ENCODE results near the gene SGSM1. TPM values are rescaled to one million over a fixed set of nuclear protein-coding genes. Genes with fewer than 3 reads are reported as not detected.

Gene SGSM1
- total and polyA plus RNA-seq, 2 experiments from 2014 or later: 0.39 TPM; not detected in 1

DNA sequence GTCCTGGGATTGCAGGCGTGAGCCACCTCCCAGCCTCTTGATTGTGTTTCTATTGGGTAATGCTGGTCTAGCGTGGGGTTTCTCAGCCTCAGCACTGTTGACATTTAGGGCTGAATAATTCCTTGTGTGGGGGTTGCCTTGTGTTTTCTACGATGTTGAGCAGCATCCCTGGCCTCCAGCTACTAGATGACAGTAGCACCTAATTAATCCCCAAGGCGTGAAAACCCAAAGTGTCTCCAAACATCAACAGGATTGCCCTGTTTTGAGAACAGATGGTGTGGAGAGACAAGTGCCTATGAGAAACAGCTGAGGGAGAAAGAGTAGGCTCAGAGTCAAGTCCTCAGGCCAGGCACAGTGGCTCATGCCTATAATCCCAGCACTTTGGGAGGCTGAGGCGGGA lies 67.2 kb downstream of the SGSM1 start:
- H3K4me3 ChIP-seq: no peak overlapping the region
- H3K27me3 ChIP-seq: no peaks in the 10 kb centered on the region
- H3K36me3 ChIP-seq: no peaks in the 10 kb centered on the region
- H3K27ac ChIP-seq: no peak overlapping the region
- DNase-seq (ENCODE audit: low read depth in 1 of 2, low spot score in 1 of 2): no peak
- H3K4me1 ChIP-seq (ENCODE audit: low read depth): no peaks in the 10 kb centered on the region
- TF ChIP-seq, protein P1, sequence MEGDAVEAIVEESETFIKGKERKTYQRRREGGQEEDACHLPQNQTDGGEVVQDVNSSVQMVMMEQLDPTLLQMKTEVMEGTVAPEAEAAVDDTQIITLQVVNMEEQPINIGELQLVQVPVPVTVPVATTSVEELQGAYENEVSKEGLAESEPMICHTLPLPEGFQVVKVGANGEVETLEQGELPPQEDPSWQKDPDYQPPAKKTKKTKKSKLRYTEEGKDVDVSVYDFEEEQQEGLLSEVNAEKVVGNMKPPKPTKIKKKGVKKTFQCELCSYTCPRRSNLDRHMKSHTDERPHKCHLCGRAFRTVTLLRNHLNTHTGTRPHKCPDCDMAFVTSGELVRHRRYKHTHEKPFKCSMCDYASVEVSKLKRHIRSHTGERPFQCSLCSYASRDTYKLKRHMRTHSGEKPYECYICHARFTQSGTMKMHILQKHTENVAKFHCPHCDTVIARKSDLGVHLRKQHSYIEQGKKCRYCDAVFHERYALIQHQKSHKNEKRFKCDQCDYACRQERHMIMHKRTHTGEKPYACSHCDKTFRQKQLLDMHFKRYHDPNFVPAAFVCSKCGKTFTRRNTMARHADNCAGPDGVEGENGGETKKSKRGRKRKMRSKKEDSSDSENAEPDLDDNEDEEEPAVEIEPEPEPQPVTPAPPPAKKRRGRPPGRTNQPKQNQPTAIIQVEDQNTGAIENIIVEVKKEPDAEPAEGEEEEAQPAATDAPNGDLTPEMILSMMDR (IDR thresholded peaks at IDR 0.05; ENCODE audit: low read depth, low read length): no peak
- no peaks in the 10 kb centered on the region for H3K9me3 ChIP-seq (ENCODE audit: low read depth)

DNA sequence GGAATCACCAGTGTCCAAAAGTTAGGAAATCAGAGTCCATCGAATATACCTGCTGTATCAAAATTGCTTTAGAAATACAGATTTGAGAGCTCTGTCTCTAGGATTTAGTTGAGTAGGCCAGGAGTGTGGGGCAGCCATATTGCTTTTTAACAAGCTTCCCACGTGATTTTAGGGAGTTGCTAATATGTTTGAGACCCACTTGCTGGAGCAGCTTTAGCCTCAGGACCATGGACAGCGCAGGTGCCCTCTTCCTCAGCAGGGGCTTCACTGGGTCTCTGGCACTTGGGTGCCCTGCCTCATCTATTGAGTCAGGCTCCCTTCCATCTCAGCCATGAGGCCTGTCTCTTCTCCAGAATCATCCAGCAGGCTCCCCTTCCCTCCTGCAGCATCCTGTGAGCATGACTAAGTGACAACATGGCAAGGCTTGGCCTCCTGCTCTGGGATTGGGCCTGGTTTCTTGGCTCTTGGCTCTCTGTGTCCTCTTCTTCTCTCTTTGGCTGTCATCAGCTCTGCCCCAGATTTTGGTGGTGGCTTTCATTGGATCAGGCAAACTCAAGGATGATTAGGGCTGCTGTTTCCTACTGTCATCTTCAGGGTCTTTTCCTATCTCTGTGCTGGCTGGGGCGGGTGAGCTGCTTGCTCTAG lies 70.0 kb downstream of the SGSM1 start:
- H3K36me3 ChIP-seq: no peaks in the 10 kb centered on the region

DNA sequence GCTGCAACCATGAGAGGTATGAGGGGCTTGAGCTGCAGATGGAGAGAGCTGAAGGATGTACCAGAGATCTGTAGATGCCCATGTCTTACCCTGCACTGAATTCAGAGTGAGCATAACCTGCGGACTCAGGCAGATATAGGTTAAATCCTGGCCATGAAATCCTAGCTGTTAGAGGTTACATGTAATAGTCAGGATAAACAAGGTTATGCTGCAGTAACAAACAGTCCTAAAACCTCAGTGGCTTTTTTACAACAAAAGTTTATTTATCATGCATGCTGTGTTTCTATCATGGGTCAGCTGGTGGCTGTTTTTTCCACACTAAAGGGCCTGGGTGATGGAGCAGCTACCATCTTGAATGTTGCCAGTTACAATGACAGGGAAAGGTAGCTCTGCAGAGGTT lies 70.7 kb downstream of the SGSM1 start:
- Histone ChIP-seq H3K36me3 (no peaks in the 10 kb centered on the region), H3K9me3 (ENCODE audit: low read depth) (no peaks in the 10 kb centered on the region), H3K4me3 (no peak overlapping the region), H3K4me1 (ENCODE audit: low read depth) (no peaks in the 10 kb centered on the region), H3K27me3 (no peaks in the 10 kb centered on the region), H3K27ac (no peak overlapping the region)
- TF ChIP-seq, protein P1 (IDR thresholded peaks at IDR 0.05; ENCODE audit: low read depth, low read length): no peak
- no peak for DNase-seq (ENCODE audit: low read depth in 1 of 2, low spot score in 1 of 2)

More for the DNA sequence above, 70.0 kb downstream of the SGSM1 start:
- H3K27ac ChIP-seq: no peak overlapping the region
- no peaks in the 10 kb centered on the region for H3K27me3 ChIP-seq
- TF ChIP-seq, protein P1 (IDR thresholded peaks at IDR 0.05; ENCODE audit: low read depth, low read length): no peak
- peak; percentile 46 to 90 for DNase-seq (ENCODE audit: low read depth in 1 of 2, low spot score in 1 of 2)
- no peaks in the 10 kb centered on the region for H3K4me1 ChIP-seq (ENCODE audit: low read depth)
- H3K4me3 ChIP-seq: no peak overlapping the region
- no peaks in the 10 kb centered on the region for H3K9me3 ChIP-seq (ENCODE audit: low read depth)

DNA sequence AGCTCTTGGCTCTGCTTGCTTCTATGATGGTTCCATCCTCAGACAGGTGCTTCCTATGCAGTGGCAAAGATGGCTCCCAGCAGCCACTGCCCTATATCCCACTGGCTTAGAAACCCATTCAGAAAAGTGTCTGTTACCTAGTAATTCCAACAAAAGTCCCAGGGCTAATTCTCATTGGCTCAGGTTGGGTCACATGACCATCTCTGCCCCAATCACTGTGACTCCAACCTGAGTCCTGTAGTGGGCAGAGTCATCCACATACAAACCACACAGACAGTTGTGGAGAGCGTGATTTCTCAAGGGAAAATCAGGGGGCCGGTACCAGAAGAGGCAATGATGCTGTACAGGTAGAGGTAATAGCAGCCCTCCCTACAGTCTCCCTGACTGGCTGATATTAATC lies 73.0 kb downstream of the SGSM1 start:
- DNase-seq (ENCODE audit: low read depth in 1 of 2, low spot score in 1 of 2): no peak
- no peaks in the 10 kb centered on the region for H3K9me3 ChIP-seq (ENCODE audit: low read depth)
- TF ChIP-seq, protein P1 (IDR thresholded peaks at IDR 0.05; ENCODE audit: low read depth, low read length): no peak
- H3K36me3 ChIP-seq: no peaks in the 10 kb centered on the region
- H3K4me1 ChIP-seq (ENCODE audit: low read depth): no peaks in the 10 kb centered on the region
- H3K27me3 ChIP-seq: no peaks in the 10 kb centered on the region
- H3K4me3 ChIP-seq: no peak overlapping the region
- H3K27ac ChIP-seq: no peak overlapping the region

DNA sequence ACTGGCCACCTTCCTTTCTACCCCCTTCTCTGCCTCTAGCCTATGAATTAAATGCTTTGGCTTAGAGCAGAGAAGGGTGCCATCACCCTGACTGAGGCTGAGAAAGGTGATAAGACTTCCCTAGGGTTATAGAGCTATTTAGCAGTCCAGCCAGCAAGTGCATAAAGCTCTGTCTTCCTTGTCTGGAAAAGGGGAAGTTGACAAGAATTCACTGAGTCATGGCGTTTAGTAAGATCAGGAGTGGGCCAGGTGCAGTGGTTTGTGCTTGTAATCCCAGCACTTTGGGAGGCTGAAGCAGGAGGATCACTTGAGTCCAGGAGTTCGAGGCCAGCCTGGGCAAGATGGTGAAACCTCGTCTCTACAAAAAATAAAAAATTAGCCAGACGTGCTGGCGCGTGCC lies 77.4 kb downstream of the SGSM1 start:
- no peak for DNase-seq (ENCODE audit: low read depth in 1 of 2, low spot score in 1 of 2)
- H3K4me1 ChIP-seq (ENCODE audit: low read depth): no peaks in the 10 kb centered on the region
- TF ChIP-seq, protein P1 (IDR thresholded peaks at IDR 0.05; ENCODE audit: low read depth, low read length): no peak
- H3K27ac ChIP-seq: no peak overlapping the region
- H3K4me3 ChIP-seq: no peak overlapping the region
- no peaks in the 10 kb centered on the region for H3K36me3 ChIP-seq
- no peaks in the 10 kb centered on the region for H3K27me3 ChIP-seq
- H3K9me3 ChIP-seq (ENCODE audit: low read depth): no peaks in the 10 kb centered on the region

Measured in cardiac muscle cell (in vitro differentiated cells and primary cell).